Stomach (tissue), 9 donors: ENCODE data around the gene FLOT2. TPM values are rescaled to one million over a fixed set of nuclear protein-coding genes. Genes with fewer than 3 reads are reported as not detected.

Source experiments
- DNase-seq, 2 donors: peaks; one replicate each; pipeline versions ENCODE4 v3.0.0 to v3.0.0-alpha.2; 2013 to 2019
- H3K27ac ChIP-seq, 5 donors: fragments of 200-600 bp in 4 of 5; sonication (generic) in 4 of 5; one replicate each; pipeline ENCODE4 v1.5.1; 2013 to 2019; ENCODE audit warnings: mild to moderate bottlenecking in 1 of 5, moderate library complexity in 1 of 5
- H3K27me3 ChIP-seq, 3 donors: fragments of 200-600 bp; sonication (generic); one replicate each; pipeline ENCODE4 v1.5.1; 2017 to 2019; ENCODE audit warnings: mixed run types in 1 of 3
- H3K36me3 ChIP-seq, 4 donors: fragments of 200-600 bp; sonication (generic); 1 replicate in 3 of 4; 2 replicates in 1 of 4; pipeline ENCODE4 v1.5.1; 2016 to 2019
- H3K4me1 ChIP-seq, 4 donors: fragments of 200-600 bp; sonication (generic); one replicate each; pipeline ENCODE4 v1.5.1; 2016 to 2019
- H3K4me3 ChIP-seq, 4 donors: fragments of 200-600 bp; sonication (generic) in 3 of 4; one replicate each; pipeline ENCODE4 v1.5.1; 2016 to 2019; ENCODE audit warnings: mild to moderate bottlenecking in 1 of 4
- H3K9me3 ChIP-seq, 4 donors: fragments of 200-600 bp; sonication (generic); one replicate each; pipeline ENCODE4 v1.5.1; 2016 to 2019
- EP300 ChIP-seq: sonication (generic); formaldehyde crosslinking; IDR thresholded peaks from one replicate; pipeline ENCODE4 v1.6.1; 2017; ENCODE audit warnings: antibody characterized with exemption
- POLR2A ChIP-seq, 4 donors: fragments of 450-650 bp; IDR thresholded peaks; one replicate each; pipeline ENCODE4 v1.6.1; 2016; ENCODE audit warnings: antibody characterized with exemption in 4 of 4, control low read depth in 2 of 4, mild to moderate bottlenecking in 1 of 4, moderate library complexity in 1 of 4
- POLR2AphosphoS5 ChIP-seq, 3 donors: sonication (generic); formaldehyde crosslinking; IDR thresholded peaks; one replicate each; pipeline ENCODE4 v1.6.1; 2016; ENCODE audit warnings: antibody characterized with exemption in 3 of 3
- WGBS, 5 donors: extraction: QIAGEN DNeasy Blood & Tissue Kit in 3 of 5; methylation state at CpG; one replicate each; pipeline versions ENCODE4 v1.1.5 to v1.1.7; 2013 to 2018; 5-methylcytosine and 5-hydroxymethylcytosine counted together
- intact Hi-C: fragments of 100-400 bp; cut with DNase I; formaldehyde crosslinking; loops from one replicate; pipeline ENCODE4 v1.15.1; 2023; ENCODE audit warnings: low total_unique reads
- polyA plus RNA-seq, 3 donors: library from polyadenylated mRNA; stranded (reverse); fragments of 200-250 nt; gene quantifications; one replicate each; pipeline ENCODE4 v1.2.3, GENCODE V29; 2013
- total RNA-seq, 5 donors: library from RNA; depleted of rRNA; stranded (reverse); fragments of >200 nt; gene quantifications; one replicate each; pipeline versions ENCODE4 v1.1.0 to v1.2.3, GENCODE V29; 2014 to 2016
- TF ChIP-seq, protein P1 (sequence below), 7 experiments: fragments of 450-650 bp in 4 of 7; fragments of 200-600 bp in 3 of 7; sonication (generic) in 3 of 7; IDR thresholded peaks; one replicate each; pipeline ENCODE4 v1.5.1; 2016 to 2019; ENCODE audit warnings: antibody characterized with exemption in 7 of 7, control low read depth in 2 of 7, mild to moderate bottlenecking in 1 of 7
- donor health status: healthy with polysubstance abuse.
- donor health status: Bipolar disorder and iron deficiency.
- donor health status: healthy.

The FLOT2 gene
- total and polyA plus RNA-seq, 8 donors, result 19.5 to 80.5 (median 40.8) TPM

DNA sequence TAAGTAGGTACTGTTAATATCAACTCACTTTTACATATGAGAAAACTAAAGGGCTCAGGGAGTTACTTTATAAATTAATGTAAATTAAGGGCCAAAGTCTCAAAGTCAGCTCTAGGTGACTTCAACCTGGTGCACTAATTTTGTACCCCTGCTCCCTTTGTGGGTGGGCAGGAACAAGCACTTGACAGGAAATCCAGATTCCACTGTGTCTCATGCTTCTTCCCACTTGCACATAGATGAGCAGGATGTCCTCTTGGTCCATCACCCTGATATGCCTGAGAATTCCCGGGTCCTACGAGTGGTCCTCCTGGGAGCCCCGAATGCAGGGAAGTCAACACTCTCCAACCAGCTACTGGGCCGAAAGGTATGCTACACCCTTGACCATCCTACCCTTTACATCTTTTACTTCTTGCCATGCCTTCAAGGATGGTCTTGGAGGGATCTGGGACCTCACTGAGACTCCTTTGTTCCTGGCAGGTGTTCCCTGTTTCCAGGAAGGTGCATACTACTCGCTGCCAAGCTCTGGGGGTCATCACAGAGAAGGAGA, 41.4 kb downstream of the FLOT2 start:
- H3K36me3 ChIP-seq, result peaks cover 43 to 51% (median 50%) of the 10 kb centered on the region in 4 donors
- WGBS, 5 donors, result 87 to 97% (median 94%) methylated on average over 5 of the region's 5 CpGs
- intact Hi-C loops, result no loop called here
- peak overlapping the region in 1 of 4 donors; percentile 78 for H3K4me3 ChIP-seq
- DNase-seq, result no peak
- TF ChIP-seq EP300 (no peak), POLR2A (IDR thresholded peaks at IDR 0.05) (no peak), POLR2AphosphoS5 (IDR thresholded peaks at IDR 0.05) (no peak)
- TF ChIP-seq, protein P1, sequence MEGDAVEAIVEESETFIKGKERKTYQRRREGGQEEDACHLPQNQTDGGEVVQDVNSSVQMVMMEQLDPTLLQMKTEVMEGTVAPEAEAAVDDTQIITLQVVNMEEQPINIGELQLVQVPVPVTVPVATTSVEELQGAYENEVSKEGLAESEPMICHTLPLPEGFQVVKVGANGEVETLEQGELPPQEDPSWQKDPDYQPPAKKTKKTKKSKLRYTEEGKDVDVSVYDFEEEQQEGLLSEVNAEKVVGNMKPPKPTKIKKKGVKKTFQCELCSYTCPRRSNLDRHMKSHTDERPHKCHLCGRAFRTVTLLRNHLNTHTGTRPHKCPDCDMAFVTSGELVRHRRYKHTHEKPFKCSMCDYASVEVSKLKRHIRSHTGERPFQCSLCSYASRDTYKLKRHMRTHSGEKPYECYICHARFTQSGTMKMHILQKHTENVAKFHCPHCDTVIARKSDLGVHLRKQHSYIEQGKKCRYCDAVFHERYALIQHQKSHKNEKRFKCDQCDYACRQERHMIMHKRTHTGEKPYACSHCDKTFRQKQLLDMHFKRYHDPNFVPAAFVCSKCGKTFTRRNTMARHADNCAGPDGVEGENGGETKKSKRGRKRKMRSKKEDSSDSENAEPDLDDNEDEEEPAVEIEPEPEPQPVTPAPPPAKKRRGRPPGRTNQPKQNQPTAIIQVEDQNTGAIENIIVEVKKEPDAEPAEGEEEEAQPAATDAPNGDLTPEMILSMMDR (IDR thresholded peaks at IDR 0.05), result no peak
- no peaks in the 10 kb centered on the region for H3K27me3 ChIP-seq
- peaks cover 6 to 18% (median 17%) of the 10 kb centered on the region in 4 donors for H3K4me1 ChIP-seq
- no peak overlapping the region for H3K27ac ChIP-seq
- H3K9me3 ChIP-seq, result no peaks in the 10 kb centered on the region

DNA sequence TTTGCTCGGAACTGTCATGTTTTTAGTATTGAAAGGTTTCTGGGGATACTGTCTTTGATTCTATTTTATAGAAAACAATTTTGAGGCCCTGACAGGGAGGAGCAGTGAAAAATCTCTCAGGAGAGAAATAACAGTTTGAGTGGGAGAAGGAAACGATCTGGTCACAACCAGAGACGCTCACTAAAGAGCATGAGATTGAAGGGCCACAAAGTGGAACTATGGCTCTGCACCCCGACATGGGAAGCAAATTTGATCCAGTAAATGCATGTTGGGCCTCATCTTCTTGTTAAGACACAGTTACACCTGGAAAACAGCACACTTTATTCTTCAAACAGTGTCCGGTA, 42.2 kb downstream of the FLOT2 start:
- no peaks in the 10 kb centered on the region for H3K9me3 ChIP-seq
- DNase-seq, result no peak
- WGBS, 5 donors, result 10 to 18% (median 17%) methylated on average over 5 of the region's 5 CpGs
- H3K27me3 ChIP-seq, result no peaks in the 10 kb centered on the region
- H3K36me3 ChIP-seq, result peaks cover 36 to 43% (median 42%) of the 10 kb centered on the region in 4 donors
- H3K4me3 ChIP-seq, result peak overlapping the region; percentile 75 to 92 (median 77)
- peaks cover 6 to 18% (median 17%) of the 10 kb centered on the region in 4 donors for H3K4me1 ChIP-seq
- TF ChIP-seq POLR2AphosphoS5 (IDR thresholded peaks at IDR 0.05), result no peak
- no peak for TF ChIP-seq POLR2A (IDR thresholded peaks at IDR 0.05)
- intact Hi-C loops, result no loop called here
- peak overlapping the region; percentile 73 to 88 (median 76) for H3K27ac ChIP-seq

DNA sequence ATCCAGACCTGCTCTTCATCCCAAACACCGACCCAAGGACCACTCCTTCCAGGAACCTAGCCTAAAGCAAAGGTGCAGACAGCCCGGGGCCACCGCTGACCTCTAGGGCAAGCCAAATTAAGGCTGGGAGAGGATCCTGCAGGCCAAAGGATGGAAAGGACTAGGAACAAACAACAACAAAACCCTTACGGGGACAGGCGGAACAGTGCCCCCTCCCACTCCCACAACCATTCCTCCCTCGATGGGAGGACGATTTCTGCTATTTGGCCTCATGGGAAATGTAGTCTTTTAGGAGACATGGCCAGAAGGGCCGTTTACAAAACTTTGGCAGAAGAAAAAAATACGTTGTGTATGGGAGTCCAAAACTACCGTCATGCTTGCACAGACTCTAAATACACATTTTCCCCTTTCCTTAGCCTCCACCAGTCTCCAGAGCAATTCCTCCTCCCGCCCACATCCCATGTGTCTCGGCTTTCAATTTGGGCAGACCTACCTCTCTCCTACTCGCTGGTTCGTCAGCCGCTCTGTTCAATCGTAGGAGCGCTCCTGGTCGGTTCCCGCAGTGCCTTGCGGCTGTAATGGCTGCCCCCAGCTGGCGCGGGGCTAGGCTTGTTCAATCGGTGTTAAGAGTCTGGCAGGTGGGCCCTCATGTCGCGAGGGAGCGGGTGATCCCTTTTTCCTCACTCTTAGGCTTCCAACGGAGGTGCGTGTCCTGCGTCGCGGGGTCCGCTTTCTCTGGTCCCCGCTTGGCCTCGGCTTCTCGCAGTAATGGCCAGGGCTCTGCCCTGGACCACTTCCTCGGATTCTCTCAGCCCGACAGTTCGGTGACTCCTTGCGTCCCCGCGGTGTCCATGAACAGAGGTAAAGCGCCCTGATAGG, 42.8 kb downstream of the FLOT2 start, which contains the start of gene ERAL1:
Gene ERAL1, plus strand, starts transcription at position 560 of the 879 bp plus-strand sequence. Its CDS starts 19 bp downstream, at position 579.
- TF ChIP-seq EP300 (no peak), POLR2AphosphoS5 (IDR thresholded peaks at IDR 0.05) (peak; percentile 47 to 92 (median 85)), POLR2A (IDR thresholded peaks at IDR 0.05) (peak in 1 of 4 donors; percentile 27)
- TF ChIP-seq, protein P1 (IDR thresholded peaks at IDR 0.05), result peak in 1 of 7 experiments; percentile 23
- Histone ChIP-seq H3K4me3 (peak within 1 kb of the TSS; percentile 75 to 92 (median 77)), H3K4me1 (peaks cover 6 to 18% (median 17%) of the 10 kb centered on the region in 4 donors), H3K36me3 (peaks cover 32 to 37% (median 36%) of the 10 kb centered on the region in 4 donors), H3K9me3 (no peaks in the 10 kb centered on the region), H3K27ac (peak within 1 kb of the TSS; percentile 73 to 88 (median 76)), H3K27me3 (no peaks in the 10 kb centered on the region)
- intact Hi-C loops, result no loop called here
- 0 to 2% (median 1%) methylated on average over 42 of the region's 42 CpGs for WGBS, 5 donors
- DNase-seq, result peak; percentile 85 to 96

DNA sequence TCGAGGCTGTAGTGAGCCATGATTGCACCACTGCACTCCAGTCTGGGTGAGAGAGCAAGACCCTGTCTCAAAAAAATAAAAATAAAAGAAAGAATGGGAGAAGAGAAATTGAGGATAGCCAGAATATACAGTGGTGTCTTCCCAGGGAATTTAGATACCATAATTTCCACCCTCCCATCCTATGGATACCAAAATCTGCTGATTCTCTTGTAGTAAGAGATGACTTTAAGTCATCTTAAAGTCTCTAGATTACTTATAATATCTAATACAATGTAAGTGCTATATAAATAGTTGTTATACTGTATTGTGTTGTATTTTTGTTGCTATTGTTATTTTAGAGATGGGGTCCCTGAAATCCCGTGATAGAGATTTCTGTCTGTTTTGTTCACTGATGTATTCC, 44.2 kb downstream of the FLOT2 start:
- H3K9me3 ChIP-seq, result no peaks in the 10 kb centered on the region
- TF ChIP-seq, protein P1 (IDR thresholded peaks at IDR 0.05), result no peak
- TF ChIP-seq POLR2A (IDR thresholded peaks at IDR 0.05), result no peak
- no peak for TF ChIP-seq POLR2AphosphoS5 (IDR thresholded peaks at IDR 0.05)
- no peak for TF ChIP-seq EP300
- 90 to 98% (median 95%) methylated on average over 2 of the region's 2 CpGs for WGBS, 5 donors
- H3K27me3 ChIP-seq, result no peaks in the 10 kb centered on the region
- no peak overlapping the region for H3K4me3 ChIP-seq
- DNase-seq, result no peak
- H3K27ac ChIP-seq, result no peak overlapping the region
- peaks cover 6 to 18% (median 17%) of the 10 kb centered on the region in 4 donors for H3K4me1 ChIP-seq
- intact Hi-C loops, result no loop called here
- H3K36me3 ChIP-seq, result peaks cover 18 to 23% (median 22%) of the 10 kb centered on the region in 4 donors
